HepG2 (cell line): Measurements from ENCODE around the gene FAM222A.

Source experiments
- NRL ChIP-seq: sonication (generic); formaldehyde crosslinking; IDR thresholded peaks from 2 replicates; pipeline ENCODE4 v1.5.0; 2020; ENCODE audit warnings: missing genetic modification reagents, mild to moderate bottlenecking, moderate library complexity, borderline replicate concordance
- POLR2AphosphoS5 ChIP-seq: IDR thresholded peaks from 2 replicates; pipeline ENCODE4 v1.6.1; 2012; ENCODE audit warnings: low read depth, low read length
- REL ChIP-seq: sonication (generic); formaldehyde crosslinking; conservative IDR thresholded peaks from 2 replicates; pipeline ENCODE4 v1.8.0; 2022; ENCODE audit warnings: mild to moderate bottlenecking, missing genetic modification reagents, moderate library complexity
- TF ChIP-seq, protein P1 (sequence below): sonication (generic); formaldehyde crosslinking; IDR thresholded peaks from 2 replicates; pipeline ENCODE4 v1.4.0; 2020; ENCODE audit warnings: missing genetic modification reagents
- TF ChIP-seq, protein P2 (sequence below): sonication (generic); formaldehyde crosslinking; IDR thresholded peaks from 2 replicates; pipeline ENCODE4 v1.4.0; 2020; ENCODE audit warnings: missing genetic modification reagents

DNA sequence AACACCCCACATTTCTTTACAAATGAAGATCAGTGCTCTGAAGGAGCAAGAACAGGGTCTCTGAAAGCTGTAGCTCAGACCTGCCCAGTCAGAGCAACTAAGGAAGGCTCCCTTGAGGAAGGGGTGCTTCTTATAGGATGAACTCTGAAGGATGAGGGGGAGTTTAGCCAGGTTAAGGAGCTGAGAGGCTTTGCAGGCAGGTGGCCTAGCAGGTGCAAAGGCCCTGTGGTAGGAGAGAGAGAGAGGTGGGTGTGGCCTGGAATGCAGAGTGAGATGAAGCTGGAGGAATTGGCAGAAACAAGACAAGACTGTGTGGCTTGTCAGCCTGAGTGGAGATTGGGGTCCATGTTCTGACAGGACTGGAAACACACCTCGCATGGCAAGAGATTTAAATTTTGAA lies 20.5 kb upstream of the FAM222A start:
- TF ChIP-seq REL (CRISPR knock-in tag) = no peak
- no peak for TF ChIP-seq NRL (CRISPR knock-in tag)
- TF ChIP-seq, protein P1, sequence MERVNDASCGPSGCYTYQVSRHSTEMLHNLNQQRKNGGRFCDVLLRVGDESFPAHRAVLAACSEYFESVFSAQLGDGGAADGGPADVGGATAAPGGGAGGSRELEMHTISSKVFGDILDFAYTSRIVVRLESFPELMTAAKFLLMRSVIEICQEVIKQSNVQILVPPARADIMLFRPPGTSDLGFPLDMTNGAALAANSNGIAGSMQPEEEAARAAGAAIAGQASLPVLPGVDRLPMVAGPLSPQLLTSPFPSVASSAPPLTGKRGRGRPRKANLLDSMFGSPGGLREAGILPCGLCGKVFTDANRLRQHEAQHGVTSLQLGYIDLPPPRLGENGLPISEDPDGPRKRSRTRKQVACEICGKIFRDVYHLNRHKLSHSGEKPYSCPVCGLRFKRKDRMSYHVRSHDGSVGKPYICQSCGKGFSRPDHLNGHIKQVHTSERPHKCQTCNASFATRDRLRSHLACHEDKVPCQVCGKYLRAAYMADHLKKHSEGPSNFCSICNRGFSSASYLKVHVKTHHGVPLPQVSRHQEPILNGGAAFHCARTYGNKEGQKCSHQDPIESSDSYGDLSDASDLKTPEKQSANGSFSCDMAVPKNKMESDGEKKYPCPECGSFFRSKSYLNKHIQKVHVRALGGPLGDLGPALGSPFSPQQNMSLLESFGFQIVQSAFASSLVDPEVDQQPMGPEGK (CRISPR knock-in tag) = no peak
- TF ChIP-seq, protein P2, sequence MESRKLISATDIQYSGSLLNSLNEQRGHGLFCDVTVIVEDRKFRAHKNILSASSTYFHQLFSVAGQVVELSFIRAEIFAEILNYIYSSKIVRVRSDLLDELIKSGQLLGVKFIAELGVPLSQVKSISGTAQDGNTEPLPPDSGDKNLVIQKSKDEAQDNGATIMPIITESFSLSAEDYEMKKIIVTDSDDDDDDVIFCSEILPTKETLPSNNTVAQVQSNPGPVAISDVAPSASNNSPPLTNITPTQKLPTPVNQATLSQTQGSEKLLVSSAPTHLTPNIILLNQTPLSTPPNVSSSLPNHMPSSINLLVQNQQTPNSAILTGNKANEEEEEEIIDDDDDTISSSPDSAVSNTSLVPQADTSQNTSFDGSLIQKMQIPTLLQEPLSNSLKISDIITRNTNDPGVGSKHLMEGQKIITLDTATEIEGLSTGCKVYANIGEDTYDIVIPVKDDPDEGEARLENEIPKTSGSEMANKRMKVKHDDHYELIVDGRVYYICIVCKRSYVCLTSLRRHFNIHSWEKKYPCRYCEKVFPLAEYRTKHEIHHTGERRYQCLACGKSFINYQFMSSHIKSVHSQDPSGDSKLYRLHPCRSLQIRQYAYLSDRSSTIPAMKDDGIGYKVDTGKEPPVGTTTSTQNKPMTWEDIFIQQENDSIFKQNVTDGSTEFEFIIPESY = no peak
- no peak for TF ChIP-seq POLR2AphosphoS5
